Loucy (cell line): ENCODE data around the gene ARHGAP26.

Source experiments
- H2AFZ ChIP-seq: fragments of 200-600 bp; sonication (generic); 2 replicates; pipeline ENCODE4 v1.6.0; 2016; ENCODE audit warnings: antibody characterized with exemption, mild to moderate bottlenecking, low read length, moderate library complexity
- H3F3A ChIP-seq: fragments of 200-600 bp; 2 replicates; pipeline ENCODE4 v1.6.0; 2016; ENCODE audit warnings: antibody characterized with exemption, low read depth, mild to moderate bottlenecking
- H3K27me3 ChIP-seq: fragments of 200-600 bp; sonication (generic); 2 replicates; pipeline ENCODE4 v1.6.1; 2014; ENCODE audit warnings: low read length, mild to moderate bottlenecking; ENCODE audit not compliant: insufficient read depth, poor library complexity, severe bottlenecking
- H3K36me3 ChIP-seq: fragments of 200-600 bp; sonication (generic); 2 replicates; pipeline ENCODE4 v1.6.1; 2016; ENCODE audit warnings: low read length; ENCODE audit not compliant: insufficient read depth
- H3K4me1 ChIP-seq: fragments of 200-600 bp; sonication (generic); 2 replicates; pipeline ENCODE4 v1.5.1; 2014; ENCODE audit warnings: low read length, mild to moderate bottlenecking; ENCODE audit not compliant: insufficient read depth, poor library complexity, severe bottlenecking
- H3K4me2 ChIP-seq: fragments of 200-600 bp; sonication (generic); 2 replicates; pipeline ENCODE4 v1.6.0; 2014; ENCODE audit warnings: antibody characterized with exemption, low read length, low read depth, mild to moderate bottlenecking; ENCODE audit not compliant: poor library complexity, severe bottlenecking
- H3K4me3 ChIP-seq: fragments of 200-600 bp; sonication (generic); 2 replicates; pipeline ENCODE4 v1.5.1; 2014; ENCODE audit warnings: low read length, mild to moderate bottlenecking, mixed read lengths; ENCODE audit not compliant: poor library complexity, severe bottlenecking
- H3K79me2 ChIP-seq: fragments of 200-600 bp; sonication (generic); 2 replicates; pipeline ENCODE4 v1.6.1; 2014; ENCODE audit warnings: low read length; ENCODE audit not compliant: insufficient read depth
- H3K9ac ChIP-seq: fragments of 200-600 bp; sonication (generic); 2 replicates; pipeline ENCODE4 v1.6.0; 2014; ENCODE audit warnings: mild to moderate bottlenecking, low read depth, low read length, moderate library complexity; ENCODE audit not compliant: poor library complexity, severe bottlenecking
- H3K9me2 ChIP-seq: fragments of 200-600 bp; sonication (generic); replicated peaks from 2 replicates; pipeline ENCODE4 v1.6.1; 2016; ENCODE audit warnings: low read depth, low read length, mixed read lengths
- H3K9me3 ChIP-seq: fragments of 200-600 bp; sonication (generic); 2 replicates; pipeline ENCODE4 v1.6.1; 2014; ENCODE audit warnings: mild to moderate bottlenecking, antibody characterized with exemption, low read length, low read depth; ENCODE audit not compliant: insufficient read depth
- H4K20me1 ChIP-seq: fragments of 200-600 bp; sonication (generic); 2 replicates; pipeline ENCODE4 v1.6.0; 2014; ENCODE audit warnings: antibody characterized with exemption, low read length, mild to moderate bottlenecking; ENCODE audit not compliant: insufficient read depth, poor library complexity, severe bottlenecking
- EZH2phosphoT487 ChIP-seq: fragments of 200-600 bp; IDR thresholded peaks from 2 replicates; pipeline ENCODE4 v1.6.1; 2018; ENCODE audit warnings: antibody characterized with exemption, mild to moderate bottlenecking, moderate library complexity, borderline replicate concordance
- TF ChIP-seq, protein P1 (sequence below): fragments of 200-600 bp; sonication (generic); conservative IDR thresholded peaks from 2 replicates; pipeline ENCODE4 v1.5.1; 2014; ENCODE audit warnings: mild to moderate bottlenecking, antibody characterized with exemption, low read length

ARHGAP26 gene

DNA sequence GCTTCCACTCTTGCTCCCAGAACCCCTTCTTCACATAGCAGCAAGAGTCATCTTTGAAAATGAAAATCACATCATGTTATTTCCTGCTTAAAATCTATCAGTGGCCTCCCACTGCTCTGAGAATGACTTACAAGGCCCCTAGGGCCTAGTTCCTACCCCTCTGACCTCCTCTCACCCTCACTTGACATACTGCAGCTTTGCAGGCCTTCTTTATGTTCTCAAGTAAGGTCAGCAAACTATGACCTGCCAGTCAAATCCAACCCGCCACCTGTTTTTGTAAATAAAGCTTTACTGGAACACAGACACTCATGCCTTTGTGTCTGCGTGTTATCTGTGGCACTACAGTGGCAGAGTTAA is 447.6 kb downstream of the ARHGAP26 start:
- Histone ChIP-seq H3K79me2 (no peaks in the 10 kb centered on the region), H3K4me1 (no peaks in the 10 kb centered on the region), H3K4me3 (no peak overlapping the region), H3K27me3 (no peaks in the 10 kb centered on the region), H3K9me2 (no peaks in the 10 kb centered on the region), H3K4me2 (no peak overlapping the region), H3K9ac (no peak overlapping the region), H3K36me3 (no peaks in the 10 kb centered on the region; the same call in 1 of the 2 replicates), H3F3A (no peaks in the 10 kb centered on the region), H2AFZ (no peak overlapping the region), H3K9me3 (no peaks in the 10 kb centered on the region), H4K20me1 (no peaks in the 10 kb centered on the region)
- no peak for TF ChIP-seq EZH2phosphoT487
- TF ChIP-seq, protein P1, sequence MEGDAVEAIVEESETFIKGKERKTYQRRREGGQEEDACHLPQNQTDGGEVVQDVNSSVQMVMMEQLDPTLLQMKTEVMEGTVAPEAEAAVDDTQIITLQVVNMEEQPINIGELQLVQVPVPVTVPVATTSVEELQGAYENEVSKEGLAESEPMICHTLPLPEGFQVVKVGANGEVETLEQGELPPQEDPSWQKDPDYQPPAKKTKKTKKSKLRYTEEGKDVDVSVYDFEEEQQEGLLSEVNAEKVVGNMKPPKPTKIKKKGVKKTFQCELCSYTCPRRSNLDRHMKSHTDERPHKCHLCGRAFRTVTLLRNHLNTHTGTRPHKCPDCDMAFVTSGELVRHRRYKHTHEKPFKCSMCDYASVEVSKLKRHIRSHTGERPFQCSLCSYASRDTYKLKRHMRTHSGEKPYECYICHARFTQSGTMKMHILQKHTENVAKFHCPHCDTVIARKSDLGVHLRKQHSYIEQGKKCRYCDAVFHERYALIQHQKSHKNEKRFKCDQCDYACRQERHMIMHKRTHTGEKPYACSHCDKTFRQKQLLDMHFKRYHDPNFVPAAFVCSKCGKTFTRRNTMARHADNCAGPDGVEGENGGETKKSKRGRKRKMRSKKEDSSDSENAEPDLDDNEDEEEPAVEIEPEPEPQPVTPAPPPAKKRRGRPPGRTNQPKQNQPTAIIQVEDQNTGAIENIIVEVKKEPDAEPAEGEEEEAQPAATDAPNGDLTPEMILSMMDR: no peak

DNA sequence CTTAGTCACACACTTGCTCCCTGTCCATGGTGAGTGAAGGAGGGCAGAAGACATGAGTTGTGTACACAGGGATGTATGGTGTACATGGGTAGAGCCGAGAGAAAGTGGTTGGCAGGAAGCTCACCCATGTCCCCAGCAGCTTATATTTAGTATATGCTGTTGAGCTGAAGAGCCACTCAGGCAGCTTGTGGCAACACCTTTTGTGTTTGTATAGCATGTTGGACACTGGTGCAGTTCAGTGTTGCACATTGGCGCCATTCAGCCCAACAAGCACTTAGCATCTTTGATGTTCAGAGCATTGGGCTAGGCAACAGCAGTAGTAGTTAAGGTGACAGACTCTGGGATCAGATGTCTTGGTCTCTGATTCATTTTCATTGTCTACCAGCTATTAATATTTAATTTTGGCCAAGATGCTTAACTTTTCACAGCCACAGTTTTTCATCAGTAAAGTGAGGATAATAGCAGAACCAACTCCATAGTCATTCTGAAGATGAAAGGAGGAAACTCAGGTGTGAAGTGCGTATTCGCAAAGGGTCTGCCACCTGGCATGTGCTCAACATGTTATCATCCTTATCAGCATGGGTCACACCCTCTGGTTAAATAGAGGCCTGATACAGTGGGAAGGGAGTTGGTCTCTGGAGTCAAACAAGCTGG is 448.5 kb downstream of the ARHGAP26 start:
- Histone ChIP-seq H3K4me1 (no peaks in the 10 kb centered on the region), H2AFZ (no peak overlapping the region), H3K9me3 (no peaks in the 10 kb centered on the region), H3K27me3 (no peaks in the 10 kb centered on the region), H3F3A (no peaks in the 10 kb centered on the region), H4K20me1 (no peaks in the 10 kb centered on the region), H3K79me2 (no peaks in the 10 kb centered on the region), H3K9me2 (no peaks in the 10 kb centered on the region), H3K4me2 (no peak overlapping the region), H3K36me3 (no peaks in the 10 kb centered on the region; the same call in 1 of the 2 replicates), H3K9ac (no peak overlapping the region), H3K4me3 (no peak overlapping the region)
- no peak for TF ChIP-seq EZH2phosphoT487
- TF ChIP-seq, protein P1: no peak

DNA sequence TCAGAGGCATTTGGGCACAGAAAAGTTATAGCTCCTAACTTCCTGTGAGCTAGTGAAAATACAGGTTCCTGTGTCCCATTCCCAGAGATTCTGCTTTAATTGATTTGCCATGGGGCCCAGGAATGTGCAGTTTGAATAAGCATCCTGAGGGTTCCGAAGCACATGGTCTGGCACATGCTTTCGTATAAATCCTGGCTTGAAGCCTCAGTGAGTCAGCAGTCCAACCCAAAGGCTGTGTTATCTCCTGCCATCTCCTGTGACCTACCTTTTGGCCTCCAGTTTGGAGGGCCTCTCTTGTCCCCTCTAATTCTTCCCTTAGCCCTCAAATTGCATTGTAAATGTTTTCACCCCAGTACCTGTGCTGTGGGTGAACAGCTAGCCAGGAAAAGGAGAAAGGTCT is 449.5 kb downstream of the ARHGAP26 start:
- Histone ChIP-seq H2AFZ (no peak overlapping the region), H3K4me1 (no peaks in the 10 kb centered on the region), H3K79me2 (no peaks in the 10 kb centered on the region), H3F3A (no peaks in the 10 kb centered on the region), H3K27me3 (no peaks in the 10 kb centered on the region), H3K9me3 (no peaks in the 10 kb centered on the region), H3K9ac (no peak overlapping the region), H4K20me1 (no peaks in the 10 kb centered on the region), H3K9me2 (no peaks in the 10 kb centered on the region), H3K36me3 (no peaks in the 10 kb centered on the region; the same call in 1 of the 2 replicates), H3K4me3 (no peak overlapping the region), H3K4me2 (no peak overlapping the region)
- TF ChIP-seq, protein P1: no peak
- TF ChIP-seq EZH2phosphoT487: no peak
